Left ventricle myocardium inferior (tissue), 1 donor: ENCODE results near the gene CTNS. TPM values are rescaled to one million over a fixed set of nuclear protein-coding genes. Genes with fewer than 3 reads are reported as not detected.

Experiments
- DNase-seq: peaks from one replicate; pipeline ENCODE4 v3.0.0-alpha.2; 2020
- H3K27ac ChIP-seq: fragments of 200-600 bp; replicated peaks from 2 replicates; pipeline ENCODE4 v1.8.0; 2021
- H3K27me3 ChIP-seq: fragments of 200-600 bp; 2 replicates; pipeline ENCODE4 v1.8.0; 2021; ENCODE audit warnings: low read depth
- H3K36me3 ChIP-seq: fragments of 200-600 bp; 2 replicates; pipeline ENCODE4 v1.8.0; 2021
- H3K4me1 ChIP-seq: fragments of 200-600 bp; 2 replicates; pipeline ENCODE4 v1.8.0; 2021
- H3K4me3 ChIP-seq: fragments of 200-600 bp; 2 replicates; pipeline ENCODE4 v1.8.0; 2021; ENCODE audit warnings: mild to moderate bottlenecking, moderate library complexity
- H3K9me3 ChIP-seq: fragments of 200-600 bp; replicated peaks from 2 replicates; pipeline ENCODE4 v1.8.0; 2021
- CTCF ChIP-seq: fragments of 200-600 bp; IDR thresholded peaks from 2 replicates; pipeline ENCODE4 v1.8.0; 2021; ENCODE audit warnings: antibody characterized with exemption, mild to moderate bottlenecking, borderline replicate concordance
- intact Hi-C: fragments of 100-400 bp; cut with micrococcal nuclease; formaldehyde crosslinking; loops from one replicate; pipeline ENCODE4 v1.11.0; 2022
- total RNA-seq: library from RNA; stranded (reverse); fragmentation: NEBNext Ultra II Directional; extraction: Animal tissue kit (Norgen Biotek cat#: 25700); gene quantifications from one replicate; pipeline ENCODE4 v1.2.1, GENCODE V29; 2021
- donor health status: DM: no; HTN: yes; CAD: no; lungs with severe emphysema.

The CTNS gene
- total RNA-seq, 1 donor from 2014 or later: 6.2 TPM

DNA sequence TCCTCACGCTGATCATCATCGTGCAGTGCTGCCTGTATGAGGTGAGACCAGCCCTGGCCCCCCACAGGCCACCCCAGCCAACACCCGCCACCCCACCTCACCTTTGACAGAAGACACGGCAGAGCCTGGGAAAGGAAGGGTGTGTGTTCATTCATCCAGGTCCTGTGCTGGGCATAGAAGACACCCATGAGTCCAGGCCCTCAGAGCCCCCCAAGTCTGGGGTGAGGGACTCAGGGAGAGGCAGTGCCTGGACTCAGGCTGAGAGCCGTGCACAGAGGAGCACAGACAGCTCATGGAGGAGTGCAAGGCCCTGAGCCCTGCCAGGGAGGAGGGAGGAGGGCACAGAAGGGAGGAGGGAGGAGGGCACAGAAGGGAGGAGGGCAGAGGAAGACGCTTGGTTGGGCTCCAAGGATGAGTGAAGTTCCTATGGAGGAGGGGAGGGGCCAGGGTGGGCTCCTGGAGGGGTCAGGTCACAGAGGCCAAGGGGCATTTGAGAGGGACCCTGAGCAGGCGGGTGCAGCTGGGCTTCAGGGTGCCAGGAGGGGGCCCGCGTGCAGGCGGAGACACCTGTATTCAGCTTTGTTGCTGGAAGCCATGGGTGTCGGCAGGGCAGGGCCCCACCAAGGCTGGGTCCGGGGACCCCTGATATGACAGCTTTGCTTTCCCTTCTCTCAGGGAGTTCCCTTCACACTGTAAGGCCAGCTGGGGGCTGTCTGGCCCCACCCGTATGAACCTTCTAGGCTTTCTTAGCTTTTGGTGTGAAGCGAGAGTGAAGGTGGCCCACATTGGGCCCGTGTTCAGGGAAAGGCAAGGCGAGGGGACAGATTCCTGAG lies 20.4 kb downstream of the CTNS start:
- H3K27me3 ChIP-seq: no peaks in the 10 kb centered on the region
- H3K4me3 ChIP-seq: no peak overlapping the region
- DNase-seq: no peak
- TF ChIP-seq CTCF: no peak
- intact Hi-C loops: no loop called here
- H3K36me3 ChIP-seq: peaks cover 5% of the 10 kb centered on the region
- H3K4me1 ChIP-seq: peaks cover 40% of the 10 kb centered on the region
- H3K9me3 ChIP-seq: no peaks in the 10 kb centered on the region
- no peak overlapping the region for H3K27ac ChIP-seq

DNA sequence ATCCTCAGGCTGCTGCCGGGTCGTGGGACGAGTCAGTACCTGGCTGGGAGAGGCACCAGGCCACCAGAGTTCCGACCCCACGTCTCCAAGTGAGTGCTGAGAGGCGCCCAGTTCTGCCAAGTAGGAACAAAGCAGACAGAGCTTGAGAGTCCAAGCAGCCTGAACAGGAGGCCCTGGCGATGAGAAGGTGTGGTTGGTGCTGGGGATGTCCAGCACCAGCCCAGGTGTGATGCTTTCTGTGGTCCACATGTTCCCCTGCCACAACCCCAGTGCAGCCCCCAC lies 21.0 kb downstream of the CTNS start:
- no peaks in the 10 kb centered on the region for H3K27me3 ChIP-seq
- H3K9me3 ChIP-seq: no peaks in the 10 kb centered on the region
- H3K27ac ChIP-seq: no peak overlapping the region
- intact Hi-C loops: no loop called here
- no peak overlapping the region for H3K4me3 ChIP-seq
- no peak for DNase-seq
- peaks cover 40% of the 10 kb centered on the region for H3K4me1 ChIP-seq
- H3K36me3 ChIP-seq: peaks cover 11% of the 10 kb centered on the region
- no peak for TF ChIP-seq CTCF

GRCh38 chr17:3657874-3658783 lies 21.6 kb downstream of the CTNS start:
- Histone ChIP-seq H3K27ac (peak overlapping the region; percentile 87), H3K36me3 (peaks cover 17% of the 10 kb centered on the region), H3K9me3 (no peaks in the 10 kb centered on the region), H3K4me1 (peaks cover 40% of the 10 kb centered on the region), H3K27me3 (no peaks in the 10 kb centered on the region), H3K4me3 (no peak overlapping the region)
- DNase-seq: no peak
- intact Hi-C loops: no loop called here
- TF ChIP-seq CTCF: no peak

DNA sequence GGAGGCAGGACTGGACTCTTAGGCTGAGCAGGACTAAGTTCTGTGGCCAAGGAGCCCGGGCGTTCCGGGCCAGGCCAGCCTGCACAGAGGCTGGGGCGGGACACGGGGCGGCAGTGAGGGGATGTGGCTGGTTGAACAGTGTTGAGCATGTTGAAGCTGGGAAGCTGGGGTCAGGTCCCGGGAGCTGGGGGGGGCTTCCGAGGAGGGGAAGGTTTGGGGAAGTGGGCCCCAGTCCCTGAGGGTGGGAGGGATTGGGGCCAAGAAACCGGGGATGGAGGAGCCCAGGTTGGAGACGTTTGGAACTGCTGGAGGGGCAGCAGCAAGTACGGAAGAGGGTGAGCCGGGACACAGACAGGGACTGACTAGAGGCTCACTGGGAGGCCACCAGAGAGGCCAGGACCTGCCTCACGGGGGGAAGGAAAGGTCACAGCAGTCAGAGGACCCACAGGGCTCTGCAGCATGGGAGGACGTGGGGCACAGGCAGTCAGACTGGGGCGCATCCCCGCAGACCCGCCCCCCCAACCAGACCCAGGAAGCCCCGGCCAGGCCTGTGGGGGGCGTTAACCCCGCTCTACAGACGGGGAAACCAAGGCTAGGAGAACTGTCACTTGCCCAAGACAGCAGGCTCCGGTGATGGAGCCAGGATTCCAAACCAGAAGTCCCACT lies 22.4 kb downstream of the CTNS start:
- TF ChIP-seq CTCF: no peak
- H3K4me1 ChIP-seq: peaks cover 40% of the 10 kb centered on the region
- H3K36me3 ChIP-seq: peaks cover 24% of the 10 kb centered on the region
- no peaks in the 10 kb centered on the region for H3K27me3 ChIP-seq
- intact Hi-C loops: no loop called here
- H3K4me3 ChIP-seq: no peak overlapping the region
- no peaks in the 10 kb centered on the region for H3K9me3 ChIP-seq
- H3K27ac ChIP-seq: peak overlapping the region; percentile 87
- DNase-seq: no peak

- Histone ChIP-seq H3K27ac (peak overlapping the region; percentile 87), H3K4me3 (no peak overlapping the region), H3K9me3 (no peaks in the 10 kb centered on the region), H3K27me3 (no peaks in the 10 kb centered on the region), H3K36me3 (peaks cover 32% of the 10 kb centered on the region), H3K4me1 (peaks cover 47% of the 10 kb centered on the region)
- peak; percentile 66 for DNase-seq
- intact Hi-C loops: no loop called here
- no peak for TF ChIP-seq CTCF
Observed at GRCh38 chr17:3659541-3660111, 23.1 kb downstream of the CTNS start.
